PC-3 (cell line): ENCODE results near the gene SHROOM3. TPM values are rescaled to one million over a fixed set of nuclear protein-coding genes. Genes with fewer than 3 reads are reported as not detected.

Experiments
- ATAC-seq: fragments of 200-7000 bp; cut with Tn5 transposase; 2 replicates; pipeline ENCODE4 v1.9.1; 2020; ENCODE audit warnings: mild to moderate bottlenecking, moderate library complexity
- BruUV-seq: library from RNA; stranded (reverse); fragments of 400-500 nt; replicated peaks from 2 replicates; lab custom pipeline; 2021; lab: Mats Ljungman, UMichigan
- CTCF ChIA-PET: fragments of 300-600 bp; sonication (Branson Sonifier 250); formaldehyde crosslinking; loops from one replicate; lab custom pipeline; 2022; ENCODE audit warnings: antibody characterized with exemption; lab: Charles Lee
- POLR2A ChIA-PET: fragments of 300-600 bp; sonication (Branson Sonifier 250); formaldehyde crosslinking; loops from one replicate; lab custom pipeline; 2022; ENCODE audit warnings: antibody characterized with exemption; ENCODE audit not compliant: unreplicated experiment; lab: Charles Lee
- DNase-seq: peaks from one replicate; pipeline ENCODE4 v3.0.0-alpha.2; 2015
- H2AFZ ChIP-seq: fragments of 300-600 bp; sonication (generic); 2 replicates; pipeline ENCODE4 v1.6.0; 2016; ENCODE audit warnings: antibody characterized with exemption, low read length
- H3F3A ChIP-seq: fragments of 300-600 bp; sonication (generic); one replicate; pipeline ENCODE4 v1.6.0; 2017; ENCODE audit warnings: antibody characterized with exemption, low read length, control low read depth, mild to moderate bottlenecking; ENCODE audit not compliant: unreplicated experiment
- H3K27ac ChIP-seq: fragments of 300-600 bp; sonication (generic); 2 replicates; pipeline ENCODE4 v1.5.1; 2016; ENCODE audit warnings: mild to moderate bottlenecking, low read length
- H3K27me3 ChIP-seq: fragments of 300-600 bp; sonication (generic); 2 replicates; pipeline ENCODE4 v1.6.1; 2016; ENCODE audit warnings: low read length, mixed read lengths
- H3K36me3 ChIP-seq: fragments of 300-600 bp; sonication (generic); 2 replicates; pipeline ENCODE4 v1.6.1; 2016; ENCODE audit warnings: low read depth, mixed run types, low read length, mixed read lengths
- H3K4me1 ChIP-seq: fragments of 300-600 bp; sonication (generic); 2 replicates; pipeline ENCODE4 v1.5.1; 2016; ENCODE audit warnings: low read length; ENCODE audit not compliant: insufficient read depth
- H3K4me2 ChIP-seq: fragments of 300-600 bp; sonication (generic); 2 replicates; pipeline ENCODE4 v1.6.0; 2016; ENCODE audit warnings: low read length
- H3K4me3 ChIP-seq: fragments of 300-600 bp; sonication (generic); 2 replicates; pipeline ENCODE4 v1.5.1; 2016; ENCODE audit warnings: mild to moderate bottlenecking, low read length, mixed read lengths
- H3K79me2 ChIP-seq: fragments of 300-600 bp; sonication (generic); 2 replicates; pipeline ENCODE4 v1.6.1; 2017; ENCODE audit warnings: low read length, mixed read lengths
- H3K9ac ChIP-seq: fragments of 300-600 bp; sonication (generic); 2 replicates; pipeline ENCODE4 v1.6.0; 2016; ENCODE audit warnings: mild to moderate bottlenecking, low read length
- H3K9me2 ChIP-seq: fragments of 300-600 bp; sonication (generic); replicated peaks from 2 replicates; pipeline ENCODE4 v1.6.1; 2016; ENCODE audit warnings: mixed run types, low read length, mixed read lengths
- H3K9me3 ChIP-seq: fragments of 300-600 bp; sonication (generic); 2 replicates; pipeline ENCODE4 v1.6.1; 2016; ENCODE audit warnings: low read length, mixed read lengths
- H4K20me1 ChIP-seq: fragments of 300-600 bp; sonication (generic); 2 replicates; pipeline ENCODE4 v1.6.1; 2016; ENCODE audit warnings: low read length, mixed read lengths
- CTCF ChIP-seq: fragments of 300-600 bp; sonication (generic); conservative IDR thresholded peaks from 2 replicates; pipeline ENCODE4 v1.5.1; 2017; ENCODE audit warnings: antibody characterized with exemption, low read depth, mild to moderate bottlenecking, low read length
- EZH2 ChIP-seq: fragments of 300-600 bp; sonication (generic); IDR thresholded peaks from one replicate; pipeline ENCODE4 v1.6.1; 2017; ENCODE audit warnings: antibody characterized with exemption, mild to moderate bottlenecking, low read length; ENCODE audit not compliant: unreplicated experiment
- EZH2phosphoT487 ChIP-seq: fragments of 300-600 bp; sonication (generic); IDR thresholded peaks from 2 replicates; pipeline ENCODE4 v1.6.1; 2018; ENCODE audit warnings: mild to moderate bottlenecking, antibody characterized with exemption, low read length, borderline replicate concordance
- intact Hi-C: fragments of 100-400 bp; cut with micrococcal nuclease; formaldehyde crosslinking; loops from 2 replicates; pipeline ENCODE4 v1.9.0; 2023
- total RNA-seq: library from RNA; depleted of rRNA; stranded (reverse); fragments of >200 nt; gene quantifications from 2 replicates; pipeline ENCODE4 v1.2.3, GENCODE V29; 2014

The SHROOM3 gene
- total RNA-seq, 1 experiment from 2014 or later, result 27.8 TPM

- no peak for ATAC-seq
- H3K9me3 ChIP-seq, result no peaks in the 10 kb centered on the region
- H2AFZ ChIP-seq, result no peak overlapping the region
- no peak overlapping the region for H3K9ac ChIP-seq
- H3K4me2 ChIP-seq, result no peak overlapping the region
- H4K20me1 ChIP-seq, result no peaks in the 10 kb centered on the region
- BruUV-seq, result no TSS peak
- DNase-seq, result no peak
- no peaks in the 10 kb centered on the region for H3K36me3 ChIP-seq
- H3K27me3 ChIP-seq, result no peaks in the 10 kb centered on the region
- H3K79me2 ChIP-seq, result peaks cover 8% of the 10 kb centered on the region
- H3K4me3 ChIP-seq, result no peak overlapping the region
- ChIA-PET POLR2A (no interaction called here), CTCF (no interaction called here)
- H3K4me1 ChIP-seq, result peaks cover 31% of the 10 kb centered on the region
- no peaks in the 10 kb centered on the region for H3K9me2 ChIP-seq
- intact Hi-C loops, result loop anchor here (5.0 kb wide), 2 partner anchors 72 to 108 kb away; no protein-coding TSS in a partner anchor
- TF ChIP-seq CTCF, result no peak
- TF ChIP-seq EZH2phosphoT487, result no peak
- TF ChIP-seq EZH2, result no peak
- no peaks in the 10 kb centered on the region for H3F3A ChIP-seq
- H3K27ac ChIP-seq, result no peak overlapping the region
Measured at GRCh38 chr4:76584241-76585152, 149.5 kb downstream of the SHROOM3 start.

GRCh38 chr4:76585272-76585671 lies 150.2 kb downstream of the SHROOM3 start:
- H3K4me2 ChIP-seq, result peak overlapping the region; percentile 88
- ChIA-PET POLR2A (interaction anchor here (0.6 kb wide), 1 partner anchor 111 kb away, joined by 6 read pairs; no protein-coding TSS in a partner anchor), CTCF (interaction anchor here (0.5 kb wide), 1 partner anchor 173 kb away, joined by 4 read pairs; no protein-coding TSS in a partner anchor)
- peaks cover 8% of the 10 kb centered on the region for H3K79me2 ChIP-seq
- no peak for DNase-seq
- ATAC-seq, result no peak
- peak overlapping the region; percentile 45; the same call in 1 of the 2 replicates for H3K27ac ChIP-seq
- H3K36me3 ChIP-seq, result no peaks in the 10 kb centered on the region
- H3K9ac ChIP-seq, result peak overlapping the region; percentile 50
- TF ChIP-seq CTCF, result no peak
- TF ChIP-seq EZH2phosphoT487, result no peak
- TF ChIP-seq EZH2, result no peak
- no peaks in the 10 kb centered on the region for H3F3A ChIP-seq
- H4K20me1 ChIP-seq, result no peaks in the 10 kb centered on the region
- H3K27me3 ChIP-seq, result no peaks in the 10 kb centered on the region
- H3K4me1 ChIP-seq, result peaks cover 31% of the 10 kb centered on the region
- no peaks in the 10 kb centered on the region for H3K9me3 ChIP-seq
- intact Hi-C loops, result loop anchor here (5.0 kb wide), 2 partner anchors 73 to 107 kb away; no protein-coding TSS in a partner anchor
- peak overlapping the region; percentile 87 for H2AFZ ChIP-seq
- BruUV-seq, result no TSS peak
- H3K4me3 ChIP-seq, result peak overlapping the region; percentile 76; the same call in 1 of the 2 replicates
- no peaks in the 10 kb centered on the region for H3K9me2 ChIP-seq
